Measurements from ENCODE around the gene CLDN25.

- TF ChIP-seq, protein P1, sequence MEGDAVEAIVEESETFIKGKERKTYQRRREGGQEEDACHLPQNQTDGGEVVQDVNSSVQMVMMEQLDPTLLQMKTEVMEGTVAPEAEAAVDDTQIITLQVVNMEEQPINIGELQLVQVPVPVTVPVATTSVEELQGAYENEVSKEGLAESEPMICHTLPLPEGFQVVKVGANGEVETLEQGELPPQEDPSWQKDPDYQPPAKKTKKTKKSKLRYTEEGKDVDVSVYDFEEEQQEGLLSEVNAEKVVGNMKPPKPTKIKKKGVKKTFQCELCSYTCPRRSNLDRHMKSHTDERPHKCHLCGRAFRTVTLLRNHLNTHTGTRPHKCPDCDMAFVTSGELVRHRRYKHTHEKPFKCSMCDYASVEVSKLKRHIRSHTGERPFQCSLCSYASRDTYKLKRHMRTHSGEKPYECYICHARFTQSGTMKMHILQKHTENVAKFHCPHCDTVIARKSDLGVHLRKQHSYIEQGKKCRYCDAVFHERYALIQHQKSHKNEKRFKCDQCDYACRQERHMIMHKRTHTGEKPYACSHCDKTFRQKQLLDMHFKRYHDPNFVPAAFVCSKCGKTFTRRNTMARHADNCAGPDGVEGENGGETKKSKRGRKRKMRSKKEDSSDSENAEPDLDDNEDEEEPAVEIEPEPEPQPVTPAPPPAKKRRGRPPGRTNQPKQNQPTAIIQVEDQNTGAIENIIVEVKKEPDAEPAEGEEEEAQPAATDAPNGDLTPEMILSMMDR (IDR thresholded peaks at IDR 0.05; ENCODE audit: borderline replicate concordance, extremely low read depth, low read length, poor library complexity, severe bottlenecking): no peak
- TF ChIP-seq EZH2 (IDR thresholded peaks at IDR 0.05; ENCODE audit: borderline replicate concordance, low read depth, low read length, severe bottlenecking): no peak
Measured at GRCh38 chr11:113814181-113814580, 34.6 kb downstream of the CLDN25 start.
